ENCODE data around the gene SMYD3. TPM values are rescaled to one million over a fixed set of nuclear protein-coding genes. Genes with fewer than 3 reads are reported as not detected.

The SMYD3 gene
- total and polyA plus RNA-seq, 11 donors: 6.3 to 12.1 (median 9.5) TPM

DNA sequence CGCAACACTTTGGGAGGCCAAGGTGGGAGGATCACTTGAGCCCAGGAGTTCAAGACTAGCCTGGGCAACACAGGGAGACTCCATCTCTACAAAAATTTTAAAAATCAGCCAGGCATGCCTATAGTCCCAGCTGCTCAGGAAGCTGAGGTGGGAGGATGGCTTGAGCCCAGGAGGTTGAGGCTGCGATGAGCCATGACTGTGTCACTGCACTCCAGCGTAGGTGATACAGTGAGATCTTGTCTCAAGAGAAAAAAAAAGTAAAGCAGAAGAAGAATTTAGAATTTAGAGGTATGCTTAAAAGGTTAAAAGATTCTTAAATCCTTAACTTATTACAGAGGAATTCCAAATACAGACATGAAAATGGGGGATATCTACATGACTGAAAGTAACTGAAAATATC, 79.5 kb downstream of the SMYD3 start:
- H3K36me3 ChIP-seq: no peaks in the 10 kb centered on the region
- no peak for DNase-seq

DNA sequence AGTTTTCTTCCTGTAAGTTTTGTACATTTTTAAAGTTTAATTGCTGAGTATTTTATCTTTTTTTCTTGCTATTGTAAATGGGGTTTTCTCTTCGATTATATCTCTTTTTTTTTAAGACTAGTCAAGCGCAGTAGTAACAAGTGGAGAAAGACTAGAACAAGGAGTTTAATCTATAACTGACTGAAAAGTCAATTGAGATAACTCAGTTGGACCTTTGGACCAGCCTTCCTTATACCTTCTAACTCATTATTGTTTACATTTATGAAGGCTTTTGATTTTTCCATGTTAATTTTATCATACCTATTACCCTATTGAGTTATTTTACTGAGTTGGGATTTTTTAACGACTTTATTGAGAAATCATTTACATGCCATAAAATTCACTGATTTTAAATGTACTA, 81.2 kb downstream of the SMYD3 start:
- no peaks in the 10 kb centered on the region for H3K4me1 ChIP-seq
- H3K27ac ChIP-seq: no peak overlapping the region
- no peaks in the 10 kb centered on the region for H3K27me3 ChIP-seq
- no peak for ATAC-seq
- no peaks in the 10 kb centered on the region for H3K36me3 ChIP-seq
- no peak overlapping the region for H3K4me3 ChIP-seq
- intact Hi-C loops (cut with DNase I): no loop called here
- TF ChIP-seq, protein P1, sequence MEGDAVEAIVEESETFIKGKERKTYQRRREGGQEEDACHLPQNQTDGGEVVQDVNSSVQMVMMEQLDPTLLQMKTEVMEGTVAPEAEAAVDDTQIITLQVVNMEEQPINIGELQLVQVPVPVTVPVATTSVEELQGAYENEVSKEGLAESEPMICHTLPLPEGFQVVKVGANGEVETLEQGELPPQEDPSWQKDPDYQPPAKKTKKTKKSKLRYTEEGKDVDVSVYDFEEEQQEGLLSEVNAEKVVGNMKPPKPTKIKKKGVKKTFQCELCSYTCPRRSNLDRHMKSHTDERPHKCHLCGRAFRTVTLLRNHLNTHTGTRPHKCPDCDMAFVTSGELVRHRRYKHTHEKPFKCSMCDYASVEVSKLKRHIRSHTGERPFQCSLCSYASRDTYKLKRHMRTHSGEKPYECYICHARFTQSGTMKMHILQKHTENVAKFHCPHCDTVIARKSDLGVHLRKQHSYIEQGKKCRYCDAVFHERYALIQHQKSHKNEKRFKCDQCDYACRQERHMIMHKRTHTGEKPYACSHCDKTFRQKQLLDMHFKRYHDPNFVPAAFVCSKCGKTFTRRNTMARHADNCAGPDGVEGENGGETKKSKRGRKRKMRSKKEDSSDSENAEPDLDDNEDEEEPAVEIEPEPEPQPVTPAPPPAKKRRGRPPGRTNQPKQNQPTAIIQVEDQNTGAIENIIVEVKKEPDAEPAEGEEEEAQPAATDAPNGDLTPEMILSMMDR (IDR thresholded peaks at IDR 0.05): no peak
- TF ChIP-seq POLR2A (IDR thresholded peaks at IDR 0.05): no peak
- no peaks in the 10 kb centered on the region for H3K9me3 ChIP-seq
- DNase-seq: no peak
- WGBS, 4 donors: 97 to 98% (median 98%) methylated on average over 3 of the region's 3 CpGs

More for the DNA sequence above, 79.5 kb downstream of the SMYD3 start:
- TF ChIP-seq POLR2A (IDR thresholded peaks at IDR 0.05): no peak
- TF ChIP-seq, protein P1 (IDR thresholded peaks at IDR 0.05): no peak
- ATAC-seq: no peak
- H3K4me3 ChIP-seq: no peak overlapping the region
- intact Hi-C loops (cut with DNase I): no loop called here
- H3K9me3 ChIP-seq: no peaks in the 10 kb centered on the region
- H3K27me3 ChIP-seq: no peaks in the 10 kb centered on the region
- H3K27ac ChIP-seq: no peak overlapping the region
- H3K4me1 ChIP-seq: no peaks in the 10 kb centered on the region
- 94 to 99% (median 96%) methylated on average over 3 of the region's 3 CpGs for WGBS, 4 donors

DNA sequence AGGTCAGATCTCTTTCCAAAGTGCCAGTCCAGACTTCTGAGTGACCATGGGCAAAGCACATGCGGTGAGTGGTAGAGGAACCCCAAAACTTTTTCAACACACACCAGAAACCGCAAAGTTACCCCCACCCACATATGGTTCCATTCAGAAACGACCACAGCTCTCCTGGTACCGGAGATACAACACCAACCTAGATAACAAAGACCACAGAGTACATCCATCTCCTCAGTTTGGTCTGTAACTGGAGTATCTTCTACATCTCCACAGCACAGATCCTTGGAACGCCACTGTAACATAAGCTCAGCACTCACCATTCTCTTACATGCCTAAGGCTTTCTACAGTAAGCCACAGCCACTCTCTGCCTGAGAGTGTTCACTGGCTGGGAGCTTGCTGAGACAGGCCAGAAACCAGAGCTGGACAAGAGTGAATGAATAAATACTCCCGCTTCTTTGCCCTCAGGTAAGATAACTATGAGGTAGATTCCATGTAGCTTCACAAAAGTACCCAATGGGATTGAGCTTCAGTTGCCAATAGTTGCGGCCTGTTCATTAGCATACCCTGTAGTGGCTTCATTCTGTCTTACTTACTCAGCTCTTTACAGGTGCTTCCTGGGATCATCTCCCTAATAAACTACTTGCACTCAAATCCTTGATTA, 81.8 kb downstream of the SMYD3 start:
- Histone ChIP-seq H3K36me3 (no peaks in the 10 kb centered on the region), H3K27me3 (no peaks in the 10 kb centered on the region), H3K9me3 (no peaks in the 10 kb centered on the region), H3K27ac (no peak overlapping the region), H3K4me3 (no peak overlapping the region), H3K4me1 (no peaks in the 10 kb centered on the region)
- ATAC-seq: no peak
- intact Hi-C loops (cut with DNase I): no loop called here
- no peak for TF ChIP-seq POLR2A (IDR thresholded peaks at IDR 0.05)
- TF ChIP-seq, protein P1 (IDR thresholded peaks at IDR 0.05): no peak
- 92 to 95% (median 94%) methylated on average over 7 of the region's 7 CpGs for WGBS, 4 donors
- DNase-seq: no peak

DNA sequence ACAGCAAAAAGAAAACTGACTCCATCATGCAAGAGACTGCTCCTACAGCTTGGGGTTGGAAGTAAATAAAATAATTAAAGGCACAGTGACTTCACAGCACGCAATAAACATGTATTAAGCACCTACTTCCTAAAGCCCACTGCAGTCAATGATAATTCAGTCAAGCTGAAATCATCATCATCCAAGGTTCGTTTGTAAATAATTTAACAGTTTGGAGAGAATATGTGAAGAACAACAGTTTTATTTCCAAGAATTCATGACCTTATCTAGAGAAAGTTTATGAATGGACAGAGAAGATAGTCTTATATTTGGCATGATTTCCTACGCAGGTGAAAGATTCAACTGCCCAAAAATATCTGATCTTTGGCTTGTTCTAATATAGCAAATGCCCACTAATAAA, 86.8 kb downstream of the SMYD3 start:
- no peak for TF ChIP-seq POLR2A (IDR thresholded peaks at IDR 0.05)
- TF ChIP-seq, protein P1 (IDR thresholded peaks at IDR 0.05): no peak
- WGBS, 4 donors: 89 to 90% (median 90%) methylated on average over 3 of the region's 3 CpGs
- ATAC-seq: no peak

More for the DNA sequence above, 86.8 kb downstream of the SMYD3 start:
- DNase-seq: no peak
- Histone ChIP-seq H3K4me1 (no peaks in the 10 kb centered on the region), H3K36me3 (no peaks in the 10 kb centered on the region), H3K9me3 (no peaks in the 10 kb centered on the region), H3K4me3 (no peak overlapping the region), H3K27ac (no peak overlapping the region), H3K27me3 (no peaks in the 10 kb centered on the region)
- intact Hi-C loops (cut with DNase I): no loop called here

Measured in heart left ventricle (tissue), 16 donors.